Ishikawa (cell line): ENCODE measurements around the gene TMX4.

Experiments used
- CEBPB ChIP-seq: IDR thresholded peaks from 2 replicates; pipeline ENCODE4 v1.6.1; 2012
- CREB1 ChIP-seq: IDR thresholded peaks from 2 replicates; pipeline ENCODE4 v1.6.1; 2012; ENCODE audit warnings: low read depth
- EGR1 ChIP-seq: IDR thresholded peaks from 2 replicates; pipeline ENCODE4 v1.6.1; 2012
- EP300 ChIP-seq: IDR thresholded peaks from 2 replicates; pipeline ENCODE4 v1.6.1; 2012; ENCODE audit warnings: borderline replicate concordance
- FOXM1 ChIP-seq: IDR thresholded peaks from 2 replicates; pipeline ENCODE4 v1.6.1; 2012; ENCODE audit warnings: low read depth, borderline replicate concordance
- MAX ChIP-seq: IDR thresholded peaks from 2 replicates; pipeline ENCODE4 v1.6.1; 2012
- NFIC ChIP-seq: IDR thresholded peaks from 2 replicates; pipeline ENCODE4 v1.6.1; 2012
- RAD21 ChIP-seq: IDR thresholded peaks from 2 replicates; pipeline ENCODE4 v1.6.1; 2012; ENCODE audit warnings: low read depth
- REST ChIP-seq: IDR thresholded peaks from 2 replicates; pipeline ENCODE4 v1.6.1; 2012; ENCODE audit warnings: low read depth, mild to moderate bottlenecking
- TAF1 ChIP-seq: IDR thresholded peaks from 2 replicates; pipeline ENCODE4 v1.6.1; 2012; ENCODE audit warnings: low read depth, mild to moderate bottlenecking
- TCF12 ChIP-seq: IDR thresholded peaks from 2 replicates; pipeline ENCODE4 v1.6.1; 2012; ENCODE audit warnings: low read depth
- TEAD4 ChIP-seq: IDR thresholded peaks from 2 replicates; pipeline ENCODE4 v1.6.1; 2012
- USF1 ChIP-seq: IDR thresholded peaks from 2 replicates; pipeline ENCODE4 v1.6.1; 2012
- YY1 ChIP-seq: IDR thresholded peaks from 2 replicates; pipeline ENCODE4 v1.6.1; 2012; ENCODE audit warnings: low read depth
- ZBTB7A ChIP-seq: IDR thresholded peaks from 2 replicates; pipeline ENCODE4 v1.6.1; 2012; ENCODE audit warnings: low read depth

Gene TMX4

GRCh38 chr20:8000796-8001195 is 18.8 kb downstream of the TMX4 start:
- no peak for TF ChIP-seq REST
- TF ChIP-seq CEBPB, result no peak
- no peak for TF ChIP-seq YY1
- no peak for TF ChIP-seq EP300
- TF ChIP-seq CREB1, result no peak
- no peak for TF ChIP-seq RAD21
- TF ChIP-seq USF1, result no peak
- no peak for TF ChIP-seq TCF12
- TF ChIP-seq MAX, result no peak
- no peak for TF ChIP-seq NFIC
- no peak for TF ChIP-seq ZBTB7A
- no peak for TF ChIP-seq EGR1
- no peak for TF ChIP-seq TAF1
- no peak for TF ChIP-seq TEAD4
- TF ChIP-seq FOXM1, result no peak

- TF ChIP-seq FOXM1, result no peak
- no peak for TF ChIP-seq CREB1
These were observed 22.7 kb downstream of the TMX4 start for GRCh38 chr20:7996898-7997297.

- TF ChIP-seq TAF1 (no peak), TCF12 (no peak), ZBTB7A (no peak), USF1 (no peak), YY1 (no peak)
These were observed 24.8 kb downstream of the TMX4 start for GRCh38 chr20:7994809-7995208.

- TF ChIP-seq EGR1, result no peak
- no peak for TF ChIP-seq NFIC
- TF ChIP-seq FOXM1, result no peak
- no peak for TF ChIP-seq YY1
- no peak for TF ChIP-seq TAF1
- TF ChIP-seq EP300, result no peak
- no peak for TF ChIP-seq TEAD4
- no peak for TF ChIP-seq MAX
- no peak for TF ChIP-seq TCF12
- no peak for TF ChIP-seq RAD21
- no peak for TF ChIP-seq REST
- no peak for TF ChIP-seq CEBPB
- no peak for TF ChIP-seq USF1
These were observed 25.9 kb downstream of the TMX4 start for GRCh38 chr20:7993703-7994102.

GRCh38 chr20:7993238-7993637 is 26.3 kb downstream of the TMX4 start:
- TF ChIP-seq YY1, result no peak
- TF ChIP-seq ZBTB7A, result no peak
- no peak for TF ChIP-seq EP300
- TF ChIP-seq CEBPB, result no peak
- TF ChIP-seq NFIC, result no peak

- TF ChIP-seq EP300, result no peak
- no peak for TF ChIP-seq REST
- TF ChIP-seq USF1, result no peak
- TF ChIP-seq CREB1, result no peak
- TF ChIP-seq CEBPB, result no peak
- no peak for TF ChIP-seq TAF1
- no peak for TF ChIP-seq RAD21
- no peak for TF ChIP-seq ZBTB7A
- no peak for TF ChIP-seq YY1
- TF ChIP-seq TCF12, result no peak
- TF ChIP-seq TEAD4, result no peak
- no peak for TF ChIP-seq EGR1
These were observed 29.2 kb downstream of the TMX4 start for GRCh38 chr20:7990385-7990784.
